T-helper 2 cell treated with Interferon-gamma antibody and Interleukin-4, amounts not matched to agents 100 ng/mL and 5 ng/mL, for 36 hours (primary cell): ENCODE results near the gene ADO. TPM values are rescaled to one million over a fixed set of nuclear protein-coding genes. Genes with fewer than 3 reads are reported as not detected.

ENCODE experiments used
- total RNA-seq: library from RNA; stranded (reverse); gene quantifications from 2 replicates; pipeline ENCODE4 v1.2.3, GENCODE V29; 2022

ADO gene
- total RNA-seq, 1 donor from 2014 or later = 20.2 TPM

Other genes starting within 250 kb of the ADO start
- gene EGR2, start 11.6 kb downstream of the ADO start, total RNA-seq = 5.7 and 6.5 TPM in 2 replicates